Neural progenitor cell (in vitro differentiated cells): ENCODE measurements around the gene WIPF1.

Source experiments
- EZH2 ChIP-seq: fragments of 200-600 bp; sonication (generic); IDR thresholded peaks from 2 replicates; pipeline ENCODE4 v1.6.1; 2017; ENCODE audit warnings: antibody characterized with exemption, mild to moderate bottlenecking, moderate library complexity
- EZH2phosphoT487 ChIP-seq: fragments of 200-600 bp; sonication (generic); IDR thresholded peaks from 2 replicates; pipeline ENCODE4 v1.6.1; 2017; ENCODE audit warnings: antibody characterized with exemption
- TF ChIP-seq, protein P1 (sequence below): fragments of 200-600 bp; sonication (generic); IDR thresholded peaks from 2 replicates; pipeline ENCODE4 v1.5.1; 2017; ENCODE audit warnings: antibody characterized with exemption, mild to moderate bottlenecking

DNA sequence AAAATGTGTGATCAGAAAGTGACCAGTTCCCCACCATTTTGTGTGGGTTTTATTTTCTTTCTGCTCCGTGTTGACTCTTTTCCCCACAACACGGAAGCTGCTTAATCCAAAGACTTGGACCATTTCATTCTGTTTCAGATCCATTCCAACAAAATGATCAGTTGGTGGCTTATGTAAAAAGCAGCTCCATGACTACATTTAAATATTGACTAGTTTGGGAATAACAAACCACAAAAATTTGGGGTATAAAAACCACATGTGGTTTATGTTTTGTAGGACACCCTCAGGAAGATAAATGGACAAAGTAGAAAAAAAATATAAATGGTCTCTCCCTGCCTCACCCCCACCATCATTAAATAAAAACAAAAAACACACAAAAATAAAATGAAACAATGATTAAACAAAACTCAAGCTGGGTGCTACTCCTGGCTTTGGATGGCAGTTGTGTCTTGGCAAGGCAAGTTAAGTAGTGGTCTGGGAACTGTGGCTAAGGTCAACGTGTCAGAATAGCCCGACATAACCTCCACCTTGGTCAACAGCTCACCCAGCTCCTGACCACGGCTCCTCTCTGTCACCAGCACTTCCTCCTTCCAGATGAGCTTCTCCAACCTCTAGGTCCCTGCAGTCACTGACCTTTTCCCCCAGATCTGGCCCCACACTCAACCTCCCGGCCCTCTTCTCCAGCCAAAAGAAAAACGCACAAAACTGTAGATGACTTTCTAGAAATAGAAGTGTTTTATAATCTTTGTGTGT lies 12.8 kb upstream of the WIPF1 start:
- TF ChIP-seq, protein P1, sequence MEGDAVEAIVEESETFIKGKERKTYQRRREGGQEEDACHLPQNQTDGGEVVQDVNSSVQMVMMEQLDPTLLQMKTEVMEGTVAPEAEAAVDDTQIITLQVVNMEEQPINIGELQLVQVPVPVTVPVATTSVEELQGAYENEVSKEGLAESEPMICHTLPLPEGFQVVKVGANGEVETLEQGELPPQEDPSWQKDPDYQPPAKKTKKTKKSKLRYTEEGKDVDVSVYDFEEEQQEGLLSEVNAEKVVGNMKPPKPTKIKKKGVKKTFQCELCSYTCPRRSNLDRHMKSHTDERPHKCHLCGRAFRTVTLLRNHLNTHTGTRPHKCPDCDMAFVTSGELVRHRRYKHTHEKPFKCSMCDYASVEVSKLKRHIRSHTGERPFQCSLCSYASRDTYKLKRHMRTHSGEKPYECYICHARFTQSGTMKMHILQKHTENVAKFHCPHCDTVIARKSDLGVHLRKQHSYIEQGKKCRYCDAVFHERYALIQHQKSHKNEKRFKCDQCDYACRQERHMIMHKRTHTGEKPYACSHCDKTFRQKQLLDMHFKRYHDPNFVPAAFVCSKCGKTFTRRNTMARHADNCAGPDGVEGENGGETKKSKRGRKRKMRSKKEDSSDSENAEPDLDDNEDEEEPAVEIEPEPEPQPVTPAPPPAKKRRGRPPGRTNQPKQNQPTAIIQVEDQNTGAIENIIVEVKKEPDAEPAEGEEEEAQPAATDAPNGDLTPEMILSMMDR = no peak
- TF ChIP-seq EZH2 (no peak), EZH2phosphoT487 (no peak)
